NCI-H2171 treated with DMSO at 0.1 percent for 48 hours (cell line): Measurements from ENCODE around the gene RHEBL1.
"Not testable (repeated sequence)": the region's sequence is repeated elsewhere in the genome, so short reads cannot be mapped to it uniquely, and the experiment has no call there.

Source experiments
- DNase-seq: peaks from one replicate; lab custom pipeline; 2025; lab: John Stamatoyannopoulos, UW

RHEBL1 gene

DNA sequence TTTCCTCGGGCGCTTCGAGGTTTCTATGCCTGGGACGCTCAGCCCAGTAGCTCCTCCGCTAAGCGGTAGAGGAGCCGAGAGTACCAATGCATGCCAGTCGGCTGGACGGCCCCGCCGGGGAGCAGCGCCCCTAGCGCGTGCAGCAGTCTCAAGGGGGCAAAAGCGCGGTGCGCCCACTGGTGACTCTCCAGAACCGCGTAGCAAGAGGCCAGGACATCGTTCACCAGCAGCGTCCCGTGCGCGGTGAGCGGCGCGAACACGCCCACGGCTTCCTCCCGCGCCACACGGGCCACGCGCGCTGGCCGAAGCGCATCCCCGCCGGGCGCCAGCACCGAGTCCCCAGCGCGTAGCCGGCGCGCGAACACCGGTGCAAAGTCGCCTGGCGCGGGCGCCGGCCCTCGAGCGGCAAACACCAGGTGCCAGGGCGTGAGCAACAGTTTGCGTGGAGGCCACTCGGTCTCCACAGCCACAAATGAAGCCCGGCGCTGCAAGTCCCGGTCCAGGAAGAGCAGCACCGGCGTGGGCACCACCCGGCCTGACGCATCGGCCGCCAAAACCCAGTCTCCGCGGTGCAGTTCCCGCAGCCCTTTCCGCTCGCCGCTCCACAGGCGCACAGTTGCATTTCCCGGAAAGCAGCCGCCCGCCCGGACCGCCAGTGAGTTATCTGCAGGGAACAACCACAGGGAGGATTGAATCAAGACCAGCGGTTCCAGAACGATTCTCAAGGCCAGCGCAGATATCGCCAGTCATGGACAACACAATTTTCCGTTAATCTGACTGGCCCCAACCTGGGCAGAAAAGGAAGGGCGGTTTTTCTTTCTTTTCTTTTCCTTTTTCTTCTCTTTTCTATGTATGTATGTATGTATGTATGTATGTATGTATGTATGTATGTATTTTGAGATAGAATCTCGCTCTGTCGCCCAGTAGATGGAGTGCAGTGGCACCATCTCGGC is 20.3 kb upstream of the RHEBL1 start:
- DNase-seq = no peak

- DNase-seq = no peak
These were observed 19.2 kb upstream of the RHEBL1 start for GRCh38 chr12:49088932-49089330.

GRCh38 chr12:49088150-49088931 is 18.6 kb upstream of the RHEBL1 start:
- DNase-seq = peak; percentile 98

DNA sequence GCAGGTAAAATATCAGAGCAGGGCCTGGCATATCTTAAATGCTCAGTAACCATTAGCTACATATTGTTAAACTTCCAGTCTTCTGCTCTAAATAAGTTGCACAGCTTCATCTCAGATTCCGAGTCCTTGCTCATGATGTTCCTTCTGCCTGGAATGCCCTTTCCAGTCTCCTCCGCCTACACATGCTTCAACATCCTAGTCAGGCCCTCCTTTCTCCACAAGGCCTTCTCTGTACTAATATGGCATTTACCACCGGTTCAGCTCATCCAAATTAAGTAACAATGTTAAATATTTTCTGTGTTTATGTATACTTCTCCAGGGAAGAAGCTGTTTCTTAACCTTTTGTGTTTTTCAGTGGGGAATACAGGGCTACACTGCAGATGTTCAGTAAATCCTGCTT is 16.3 kb upstream of the RHEBL1 start:
- no peak for DNase-seq

- no peak for DNase-seq
These were observed 14.7 kb upstream of the RHEBL1 start for GRCh38 chr12:49084438-49084837.

GRCh38 chr12:49079793-49080192 is 10.0 kb upstream of the RHEBL1 start:
- DNase-seq = no peak

GRCh38 chr12:49070971-49071370 is 1.2 kb upstream of the RHEBL1 start:
- DNase-seq = no peak

GRCh38 chr12:49068879-49069506 is 786 bp downstream of the RHEBL1 start:
- DNase-seq = peak; percentile 52

DNA sequence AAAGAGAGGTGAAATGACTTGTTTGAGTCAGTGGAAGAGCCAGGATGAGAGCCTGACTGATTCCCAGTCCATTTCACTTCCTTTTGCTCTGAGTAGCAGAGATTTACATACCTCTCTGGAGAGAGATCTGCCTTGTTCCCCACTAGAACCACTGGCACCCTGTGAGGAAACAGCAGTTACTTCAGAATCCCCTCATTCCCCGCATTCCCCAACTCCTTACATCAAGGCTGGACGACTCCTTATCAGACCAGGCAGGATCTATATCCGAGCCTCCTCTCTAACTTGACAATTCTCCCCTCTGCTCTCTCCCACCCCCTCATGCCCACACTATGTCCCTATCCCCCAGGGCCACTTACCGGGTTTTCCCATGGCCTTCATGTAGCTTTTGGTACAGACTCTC is 3.7 kb downstream of the RHEBL1 start:
- no peak for DNase-seq

GRCh38 chr12:49064767-49065152 is 5.0 kb downstream of the RHEBL1 start:
- DNase-seq = no peak

- not testable (repeated sequence) for DNase-seq
These were observed 7.9 kb downstream of the RHEBL1 start for GRCh38 chr12:49061916-49062315.

GRCh38 chr12:49061157-49061650 is 8.6 kb downstream of the RHEBL1 start:
- DNase-seq = no peak

DNA sequence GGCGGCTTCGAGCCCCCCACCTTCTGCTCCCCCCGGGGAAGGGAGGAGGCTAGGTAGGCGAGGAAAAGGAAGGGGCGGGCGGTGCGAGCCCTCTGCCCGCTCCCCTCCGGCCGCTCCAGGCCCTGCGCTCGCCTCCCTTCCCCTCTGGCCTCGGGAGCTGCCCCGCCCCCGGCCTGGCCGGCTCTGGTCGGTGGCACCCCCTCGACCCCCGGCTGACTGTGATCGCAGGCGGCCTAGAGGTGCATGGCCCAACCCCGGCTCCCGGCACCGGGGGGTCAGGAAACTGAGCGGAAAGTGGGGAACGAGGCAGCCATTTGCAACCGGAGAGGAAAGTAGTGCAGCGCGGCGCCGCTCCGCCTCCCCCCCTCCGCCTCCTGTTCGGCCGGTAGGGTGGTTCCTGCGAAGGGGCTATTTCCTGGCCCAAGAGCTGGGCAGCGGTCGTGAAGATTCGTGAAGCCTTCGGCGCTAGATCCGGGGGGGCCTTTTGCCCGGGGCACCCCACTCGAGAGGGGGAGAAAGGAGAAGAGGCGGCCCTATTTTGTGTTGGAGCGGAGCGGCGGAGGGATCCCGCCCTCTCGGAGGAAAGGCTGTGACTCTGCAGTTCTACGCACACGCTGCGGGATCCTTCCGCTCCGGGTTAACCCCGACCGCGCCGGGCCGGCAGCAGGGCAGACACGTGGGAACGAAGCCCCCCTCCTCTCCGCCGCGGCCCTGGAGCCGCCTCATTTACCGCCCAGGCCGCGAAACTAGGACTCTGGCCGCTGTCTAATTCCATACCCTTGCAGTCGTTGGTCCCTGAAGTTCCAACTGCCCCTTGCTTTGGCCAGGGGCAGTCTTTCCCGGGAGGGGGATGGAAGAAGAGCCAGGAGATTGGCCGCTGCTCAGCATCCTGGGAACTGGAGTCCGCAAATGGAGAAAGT is 9.3 kb downstream of the RHEBL1 start, which contains the start of gene KMT2D:
Gene KMT2D (minus strand): TSS at position 558 of the 920 bp plus-strand sequence. CDS start 5,470 bp downstream, outside the sequence.
- peak; percentile 92 for DNase-seq

- peak; percentile 44 for DNase-seq
These were observed 10.2 kb downstream of the RHEBL1 start for GRCh38 chr12:49059299-49060171.

DNA sequence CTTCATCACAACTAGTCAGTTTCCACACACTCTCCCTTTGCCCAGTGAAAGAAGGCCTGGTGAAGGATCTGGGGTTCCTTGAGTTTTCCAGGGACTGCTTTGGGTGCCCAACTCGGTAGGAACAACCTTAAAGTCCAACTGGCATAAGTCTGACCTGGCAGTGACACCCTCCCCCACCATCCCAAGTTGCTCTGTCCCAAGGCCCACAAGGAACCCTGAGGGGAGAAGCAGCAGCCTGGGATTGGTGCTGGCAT is 10.8 kb downstream of the RHEBL1 start:
- no peak for DNase-seq

GRCh38 chr12:49058366-49059044 is 11.3 kb downstream of the RHEBL1 start:
- DNase-seq = no peak

DNA sequence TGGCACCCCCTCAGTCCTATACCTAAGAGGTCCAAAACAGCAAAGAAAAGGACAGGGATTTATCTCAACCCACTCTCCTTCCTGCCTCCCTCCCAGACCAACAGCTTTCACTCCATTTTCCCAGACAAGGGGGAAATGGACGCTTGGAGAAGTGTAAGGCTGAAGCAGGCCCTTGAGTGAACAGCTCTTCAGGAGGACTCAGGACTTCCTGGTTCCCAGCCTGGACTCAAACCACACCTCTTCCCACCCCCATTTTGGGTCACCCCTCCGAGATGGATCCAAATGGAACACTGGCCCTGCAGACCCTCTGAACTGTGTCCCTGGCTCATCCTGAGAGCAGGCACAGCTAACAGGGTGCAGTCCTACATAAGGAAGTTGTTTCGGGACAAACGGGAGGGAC is 11.9 kb downstream of the RHEBL1 start:
- DNase-seq = no peak

GRCh38 chr12:49055978-49056754 is 13.6 kb downstream of the RHEBL1 start:
- DNase-seq = no peak

- no peak for DNase-seq
These were observed 14.7 kb downstream of the RHEBL1 start for GRCh38 chr12:49055092-49055491.
